Activated B cell treated with CpG ODN at 0.5 μM for 24 hours (primary cell): ENCODE measurements around the gene MAP2K2. TPM values are rescaled to one million over a fixed set of nuclear protein-coding genes. Genes with fewer than 3 reads are reported as not detected.

Source experiments
- ATAC-seq: fragments of 200-7000 bp; cut with Tn5 transposase; one replicate; pipeline ENCODE4 v1.10.0; 2021; ENCODE audit warnings: low read depth, mild to moderate bottlenecking, moderate library complexity
- CTCF ChIA-PET: fragments of 350-600 bp; sonication (Branson Sonifier 250); formaldehyde crosslinking; loops from one replicate; lab custom pipeline; 2021; ENCODE audit warnings: antibody characterized with exemption; lab: Charles Lee
- POLR2A ChIA-PET: fragments of 350-600 bp; sonication (Branson Sonifier 250); formaldehyde crosslinking; loops from one replicate; lab custom pipeline; 2021; ENCODE audit warnings: antibody characterized with exemption; lab: Charles Lee
- DNase-seq: peaks from one replicate; pipeline ENCODE4 v3.0.0; 2022
- H3K27ac Mint-ChIP-seq: one replicate; pipeline ENCODE4 v1.8.0; 2020; ENCODE audit warnings: mixed read lengths
- H3K27me3 Mint-ChIP-seq: one replicate; pipeline ENCODE4 v1.8.0; 2021; ENCODE audit warnings: mixed read lengths
- H3K36me3 Mint-ChIP-seq: one replicate; pipeline ENCODE4 v1.8.0; 2021; ENCODE audit warnings: low read depth, mixed read lengths
- H3K4me1 Mint-ChIP-seq: one replicate; pipeline ENCODE4 v1.8.0; 2021; ENCODE audit warnings: mixed read lengths
- H3K4me3 Mint-ChIP-seq: one replicate; pipeline ENCODE4 v1.8.0; 2020; ENCODE audit warnings: mild to moderate bottlenecking, mixed read lengths
- H3K9me3 Mint-ChIP-seq: one replicate; pipeline ENCODE4 v1.8.0; 2020; ENCODE audit warnings: mixed read lengths
- intact Hi-C: fragments of 100-400 bp; cut with micrococcal nuclease; formaldehyde crosslinking; loops from one replicate; pipeline ENCODE4 v1.15.1; 2024
- total RNA-seq: library from RNA; stranded (reverse); gene quantifications from 2 replicates; pipeline ENCODE4 v1.2.3, GENCODE V29; 2022
- TF ChIP-seq, protein P1 (sequence below): fragments of 200-600 bp; IDR thresholded peaks from one replicate; pipeline ENCODE4 v1.8.0; 2022; ENCODE audit warnings: antibody characterized with exemption, mild to moderate bottlenecking

Gene MAP2K2
- total RNA-seq, 1 donor from 2014 or later, result 126 TPM

- ChIA-PET CTCF (interaction anchor here (1.0 to 1.8 kb wide), 3 partner anchors 25 to 129 kb away, joined by 3 to 9 read pairs (median 3); no protein-coding TSS in a partner anchor), POLR2A (interaction anchor here (0.6 to 1.7 kb wide), 11 partner anchors 11 to 140 kb away, joined by 3 to 11 read pairs (median 5); partner anchors contain the start of genes EEF2 and ZBTB7A)
- H3K27ac Mint-ChIP-seq, result peak overlapping the region; percentile 86
- TF ChIP-seq, protein P1, sequence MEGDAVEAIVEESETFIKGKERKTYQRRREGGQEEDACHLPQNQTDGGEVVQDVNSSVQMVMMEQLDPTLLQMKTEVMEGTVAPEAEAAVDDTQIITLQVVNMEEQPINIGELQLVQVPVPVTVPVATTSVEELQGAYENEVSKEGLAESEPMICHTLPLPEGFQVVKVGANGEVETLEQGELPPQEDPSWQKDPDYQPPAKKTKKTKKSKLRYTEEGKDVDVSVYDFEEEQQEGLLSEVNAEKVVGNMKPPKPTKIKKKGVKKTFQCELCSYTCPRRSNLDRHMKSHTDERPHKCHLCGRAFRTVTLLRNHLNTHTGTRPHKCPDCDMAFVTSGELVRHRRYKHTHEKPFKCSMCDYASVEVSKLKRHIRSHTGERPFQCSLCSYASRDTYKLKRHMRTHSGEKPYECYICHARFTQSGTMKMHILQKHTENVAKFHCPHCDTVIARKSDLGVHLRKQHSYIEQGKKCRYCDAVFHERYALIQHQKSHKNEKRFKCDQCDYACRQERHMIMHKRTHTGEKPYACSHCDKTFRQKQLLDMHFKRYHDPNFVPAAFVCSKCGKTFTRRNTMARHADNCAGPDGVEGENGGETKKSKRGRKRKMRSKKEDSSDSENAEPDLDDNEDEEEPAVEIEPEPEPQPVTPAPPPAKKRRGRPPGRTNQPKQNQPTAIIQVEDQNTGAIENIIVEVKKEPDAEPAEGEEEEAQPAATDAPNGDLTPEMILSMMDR, result no peak
- intact Hi-C loops, result loop anchor here (1.0 kb wide), 1 partner anchor 9 kb away; the partner anchor contains the start of gene MAP2K2
- peak; percentile 91 for ATAC-seq
- peaks cover 53% of the 10 kb centered on the region for H3K36me3 Mint-ChIP-seq
- H3K9me3 Mint-ChIP-seq, result no peaks in the 10 kb centered on the region
- peak overlapping the region; percentile 72 for H3K4me3 Mint-ChIP-seq
- H3K27me3 Mint-ChIP-seq, result no peaks in the 10 kb centered on the region
- peak; percentile 36 for DNase-seq
- peaks cover 54% of the 10 kb centered on the region for H3K4me1 Mint-ChIP-seq
Observed at GRCh38 chr19:4115050-4115817, 8.7 kb downstream of the MAP2K2 start.

DNA sequence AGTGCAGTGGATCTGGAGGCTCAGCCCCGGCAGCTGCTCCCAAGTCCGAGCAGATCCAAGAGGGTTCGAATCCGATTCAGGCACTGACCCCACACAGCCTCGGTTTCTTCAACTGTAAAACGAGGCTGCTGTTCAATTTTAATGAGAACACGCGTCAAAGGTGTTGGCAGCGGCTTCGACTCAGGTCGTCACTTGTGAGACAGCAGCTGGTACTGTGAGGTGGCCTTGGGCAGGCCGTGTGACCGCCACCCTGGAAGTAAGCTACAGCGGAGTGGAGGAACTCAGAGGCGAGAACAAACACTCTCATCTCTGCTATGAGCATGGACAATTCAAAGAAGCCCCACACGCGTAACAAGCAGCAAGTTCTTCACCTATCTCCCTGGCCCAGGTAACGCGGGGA lies 9.7 kb downstream of the MAP2K2 start:
- ChIA-PET POLR2A (interaction anchor here (1.0 to 1.7 kb wide), 4 partner anchors 10 to 129 kb away, joined by 3 to 8 read pairs (median 5); partner anchors contain the start of genes EEF2 and ZBTB7A), CTCF (interaction anchor here (1.8 kb wide), 1 partner anchor 26 kb away, joined by 9 read pairs; no protein-coding TSS in a partner anchor)
- peaks cover 63% of the 10 kb centered on the region for H3K4me1 Mint-ChIP-seq
- H3K27ac Mint-ChIP-seq, result peak overlapping the region; percentile 78
- ATAC-seq (no peak), DNase-seq (no peak)
- H3K36me3 Mint-ChIP-seq, result peaks cover 58% of the 10 kb centered on the region
- intact Hi-C loops, result no loop called here
- H3K9me3 Mint-ChIP-seq, result no peaks in the 10 kb centered on the region
- no peaks in the 10 kb centered on the region for H3K27me3 Mint-ChIP-seq
- TF ChIP-seq, protein P1, result no peak
- H3K4me3 Mint-ChIP-seq, result no peak overlapping the region

GRCh38 chr19:4113398-4114088 lies 10.4 kb downstream of the MAP2K2 start:
- H3K4me1 Mint-ChIP-seq, result peaks cover 69% of the 10 kb centered on the region

GRCh38 chr19:4112367-4112766 lies 11.6 kb downstream of the MAP2K2 start:
- no peak overlapping the region for H3K4me3 Mint-ChIP-seq
- peaks cover 56% of the 10 kb centered on the region for H3K36me3 Mint-ChIP-seq
- POLR2A ChIA-PET, result no interaction called here
- H3K27ac Mint-ChIP-seq, result peak overlapping the region; percentile 35
- peaks cover 76% of the 10 kb centered on the region for H3K4me1 Mint-ChIP-seq
- no peaks in the 10 kb centered on the region for H3K27me3 Mint-ChIP-seq
- DNase-seq (no peak), ATAC-seq (no peak)
- intact Hi-C loops, result no loop called here
- TF ChIP-seq, protein P1, result no peak
- CTCF ChIA-PET, result no interaction called here
- H3K9me3 Mint-ChIP-seq, result no peaks in the 10 kb centered on the region

More at GRCh38 chr19:4113398-4114088, 10.4 kb downstream of the MAP2K2 start:
- Mint-ChIP-seq H3K27ac (peak overlapping the region; percentile 78), H3K4me3 (no peak overlapping the region), H3K36me3 (peaks cover 60% of the 10 kb centered on the region), H3K9me3 (no peaks in the 10 kb centered on the region), H3K27me3 (no peaks in the 10 kb centered on the region)
- TF ChIP-seq, protein P1, result no peak
- CTCF ChIA-PET, result no interaction called here
- intact Hi-C loops, result no loop called here
- ATAC-seq, result no peak
- no peak for DNase-seq
- POLR2A ChIA-PET, result no interaction called here
